Mesothelial cell of epicardium (in vitro differentiated cells): ENCODE results near the gene STK40. TPM values are rescaled to one million over a fixed set of nuclear protein-coding genes. Genes with fewer than 3 reads are reported as not detected.

Experiments used
- DNase-seq, 2 experiments: peaks; one replicate each; pipeline ENCODE4 v3.0.0; 2021; ENCODE audit warnings: low spot score in 2 of 2; ENCODE audit not compliant: unreplicated experiment in 2 of 2
- H3K27ac Mint-ChIP-seq: 2 replicates; pipeline ENCODE4 v1.8.0; 2021; ENCODE audit warnings: mixed read lengths
- H3K27me3 Mint-ChIP-seq: 2 replicates; pipeline ENCODE4 v1.8.0; 2021; ENCODE audit warnings: low read depth, mixed read lengths
- H3K36me3 Mint-ChIP-seq: 2 replicates; pipeline ENCODE4 v1.8.0; 2021; ENCODE audit warnings: mixed read lengths
- H3K4me1 Mint-ChIP-seq: 2 replicates; pipeline ENCODE4 v1.8.0; 2021; ENCODE audit warnings: mixed read lengths
- H3K4me3 Mint-ChIP-seq: 2 replicates; pipeline ENCODE4 v1.8.0; 2021; ENCODE audit warnings: mild to moderate bottlenecking, moderate library complexity, mixed read lengths
- H3K9me3 Mint-ChIP-seq: 2 replicates; pipeline ENCODE4 v1.8.0; 2021; ENCODE audit warnings: mixed read lengths
- CTCF ChIP-seq: fragments of 200-600 bp; sonication (generic); IDR thresholded peaks from one replicate; pipeline ENCODE4 v1.5.0; 2021; ENCODE audit warnings: antibody characterized with exemption; ENCODE audit not compliant: unreplicated experiment
- total RNA-seq: library from RNA; stranded (reverse); gene quantifications from 3 replicates; pipeline ENCODE4 v1.2.1, GENCODE V29; 2021

The STK40 gene
- total RNA-seq, 1 donor from 2014 or later: 42.7 TPM

- peaks cover 21% of the 10 kb centered on the region for H3K36me3 Mint-ChIP-seq
- no peak for DNase-seq
- H3K27ac Mint-ChIP-seq: no peak overlapping the region
- H3K9me3 Mint-ChIP-seq: no peaks in the 10 kb centered on the region
- no peaks in the 10 kb centered on the region for H3K27me3 Mint-ChIP-seq
- H3K4me3 Mint-ChIP-seq: no peak overlapping the region
- no peaks in the 10 kb centered on the region for H3K4me1 Mint-ChIP-seq
- no peak for TF ChIP-seq CTCF
Observed at GRCh38 chr1:36342426-36343185, 43.1 kb downstream of the STK40 start.

- H3K27ac Mint-ChIP-seq: no peak overlapping the region
- no peak overlapping the region for H3K4me3 Mint-ChIP-seq
- H3K36me3 Mint-ChIP-seq: peaks cover 15% of the 10 kb centered on the region
- DNase-seq: no peak
- H3K27me3 Mint-ChIP-seq: no peaks in the 10 kb centered on the region
- no peaks in the 10 kb centered on the region for H3K9me3 Mint-ChIP-seq
- no peaks in the 10 kb centered on the region for H3K4me1 Mint-ChIP-seq
- no peak for TF ChIP-seq CTCF
Observed at GRCh38 chr1:36341626-36342320, 44.0 kb downstream of the STK40 start.

GRCh38 chr1:36339615-36340014 lies 46.1 kb downstream of the STK40 start:
- no peak overlapping the region for H3K27ac Mint-ChIP-seq
- H3K4me3 Mint-ChIP-seq: no peak overlapping the region
- TF ChIP-seq CTCF: no peak
- no peak for DNase-seq
- no peaks in the 10 kb centered on the region for H3K9me3 Mint-ChIP-seq
- H3K36me3 Mint-ChIP-seq: peaks cover 8% of the 10 kb centered on the region
- H3K27me3 Mint-ChIP-seq: no peaks in the 10 kb centered on the region
- H3K4me1 Mint-ChIP-seq: no peaks in the 10 kb centered on the region

- TF ChIP-seq CTCF: no peak
- H3K4me1 Mint-ChIP-seq: no peaks in the 10 kb centered on the region
- H3K36me3 Mint-ChIP-seq: peaks cover 7% of the 10 kb centered on the region
- H3K27ac Mint-ChIP-seq: no peak overlapping the region
- no peaks in the 10 kb centered on the region for H3K9me3 Mint-ChIP-seq
- no peaks in the 10 kb centered on the region for H3K27me3 Mint-ChIP-seq
- no peak for DNase-seq
- H3K4me3 Mint-ChIP-seq: no peak overlapping the region
Observed at GRCh38 chr1:36339215-36339614, 46.5 kb downstream of the STK40 start.

- no peak for DNase-seq
- no peaks in the 10 kb centered on the region for H3K9me3 Mint-ChIP-seq
- no peak for TF ChIP-seq CTCF
- peaks cover 7% of the 10 kb centered on the region for H3K36me3 Mint-ChIP-seq
- no peaks in the 10 kb centered on the region for H3K27me3 Mint-ChIP-seq
- no peak overlapping the region for H3K27ac Mint-ChIP-seq
- H3K4me1 Mint-ChIP-seq: no peaks in the 10 kb centered on the region
- H3K4me3 Mint-ChIP-seq: no peak overlapping the region
Observed at GRCh38 chr1:36337830-36338229, 47.9 kb downstream of the STK40 start.
